ENCODE measurements around the gene HDAC5.
"Not testable (repeated sequence)": the region's sequence is repeated elsewhere in the genome, so short reads cannot be mapped to it uniquely, and the experiment has no call there.

HDAC5 gene

GRCh38 chr17:44063704-44064639 is 59.5 kb downstream of the HDAC5 start:
- DNase-seq, result no peak

GRCh38 chr17:44062871-44063270 is 60.6 kb downstream of the HDAC5 start:
- no peak for DNase-seq

DNA sequence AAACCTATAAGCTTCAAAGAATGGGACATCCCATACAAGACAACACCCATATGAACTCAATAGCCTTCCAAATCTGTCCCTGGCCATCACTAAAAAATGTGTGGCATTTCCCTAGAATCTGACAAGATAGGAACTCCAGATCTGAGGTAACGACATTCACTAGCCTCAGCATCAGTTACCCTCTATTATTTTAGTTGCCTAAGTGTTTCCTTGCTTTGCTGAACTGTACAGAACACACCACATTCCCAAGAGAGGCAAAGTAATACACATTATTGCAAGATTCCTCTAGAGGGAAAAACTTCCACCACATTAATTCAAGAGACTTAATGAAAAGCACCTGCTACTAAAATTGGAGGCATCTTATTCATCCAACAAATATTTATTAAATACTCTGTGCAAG is 62.0 kb downstream of the HDAC5 start:
- no peak for DNase-seq

GRCh38 chr17:44059101-44059892 is 64.1 kb downstream of the HDAC5 start:
- no peak for DNase-seq

- peak; percentile 50 for DNase-seq
Observed at GRCh38 chr17:44053125-44053872, 70.1 kb downstream of the HDAC5 start.

- no peak for DNase-seq
Observed at GRCh38 chr17:44049294-44050060, 74.0 kb downstream of the HDAC5 start.

DNA sequence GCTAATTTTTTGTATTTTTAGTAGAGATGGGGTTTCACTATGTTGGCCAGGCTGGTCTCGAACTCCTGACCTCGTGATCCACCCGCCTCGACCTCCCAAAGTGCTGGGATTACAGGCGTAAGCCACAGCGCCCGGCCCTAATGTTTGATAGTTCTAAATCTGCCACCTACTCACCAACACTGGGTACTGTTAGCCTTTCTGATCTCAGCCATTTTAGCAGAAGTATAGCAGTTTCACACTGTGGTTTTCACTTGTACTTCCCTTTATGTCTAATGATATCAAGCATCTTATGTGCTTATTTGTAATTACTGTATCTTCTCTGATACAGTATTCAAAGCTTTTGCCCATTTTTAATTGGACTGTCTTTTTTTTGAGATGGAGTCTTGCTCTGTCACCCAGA is 76.5 kb downstream of the HDAC5 start:
- not testable (repeated sequence) for DNase-seq

DNA sequence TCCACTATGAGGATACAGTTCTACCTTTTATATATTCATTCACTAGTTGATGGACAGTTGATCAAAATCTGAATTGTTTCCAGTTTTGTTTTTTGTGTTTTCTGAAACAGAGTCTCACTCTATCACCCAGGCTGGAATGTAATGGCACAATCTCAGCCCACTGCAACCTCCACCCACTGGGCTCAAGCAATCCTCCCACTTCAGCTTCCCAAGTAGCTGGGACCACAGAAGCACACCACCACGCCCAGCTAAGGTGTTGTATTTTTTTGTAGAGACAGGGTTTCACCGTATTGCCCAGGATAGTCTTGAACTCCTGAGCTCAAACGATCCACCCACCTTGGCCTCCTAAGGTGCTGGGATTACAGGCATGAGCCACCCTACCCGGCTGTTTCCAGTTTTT is 78.0 kb downstream of the HDAC5 start:
- no peak for DNase-seq

- no peak for DNase-seq
Observed at GRCh38 chr17:44044071-44044470, 79.4 kb downstream of the HDAC5 start.

GRCh38 chr17:44043272-44043696 is 80.2 kb downstream of the HDAC5 start:
- no peak for DNase-seq

DNA sequence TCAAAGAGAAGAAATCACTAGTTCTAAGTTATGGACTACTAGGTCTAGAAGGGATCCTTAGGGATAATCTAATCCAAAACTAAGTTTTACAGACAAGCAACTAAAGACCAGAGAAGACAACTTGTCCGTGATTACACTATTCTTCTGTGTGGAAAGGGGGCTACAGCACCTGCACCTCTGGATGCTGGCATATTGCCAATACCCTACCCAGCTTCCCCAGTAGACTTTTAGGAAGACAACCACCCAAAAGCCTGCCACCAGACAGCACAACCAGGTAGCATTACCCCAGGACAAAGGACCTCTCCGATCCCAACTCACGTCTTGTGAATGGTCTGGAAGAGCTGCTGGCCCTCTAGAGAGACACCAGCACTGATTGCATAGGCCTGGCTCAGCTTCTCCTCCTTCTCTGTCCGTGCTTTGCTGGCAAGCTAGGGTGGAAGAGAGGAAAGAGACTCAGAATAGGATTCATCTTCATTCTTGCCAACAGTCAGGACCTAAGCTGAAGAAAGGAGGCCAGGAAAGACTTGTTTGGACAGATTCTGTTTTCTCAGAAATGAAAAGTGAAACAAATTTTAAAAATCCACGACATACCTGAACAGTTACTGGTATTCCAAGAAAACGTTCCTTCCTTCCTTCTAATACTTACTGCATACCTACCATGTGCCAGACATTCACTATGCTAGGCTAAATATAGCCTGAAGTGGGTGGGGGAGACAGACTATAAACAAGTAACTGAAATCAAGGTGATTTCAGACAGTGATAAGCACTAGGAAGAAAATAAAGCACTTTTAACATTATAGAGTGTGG is 83.4 kb downstream of the HDAC5 start:
- DNase-seq, result no peak

DNA sequence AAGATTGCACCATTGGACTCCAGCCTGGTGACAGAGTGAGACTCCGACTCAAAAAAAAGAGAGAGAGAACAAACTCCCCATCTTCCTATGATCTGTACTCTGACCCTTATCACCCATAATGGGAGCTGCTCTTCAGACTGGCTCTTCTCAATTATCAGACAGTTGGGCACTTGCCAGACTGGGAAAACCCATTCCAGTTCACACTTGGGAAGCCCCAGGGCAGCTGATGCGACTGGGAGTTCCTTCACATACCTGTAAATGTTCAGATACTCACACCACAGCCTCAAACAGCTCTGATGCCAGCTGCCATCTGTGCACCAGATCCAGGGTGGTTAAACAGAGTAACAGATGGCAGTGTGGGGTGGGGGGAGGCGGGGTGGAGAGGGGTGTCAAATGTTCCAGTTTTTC is 84.8 kb downstream of the HDAC5 start:
- no peak for DNase-seq

DNA sequence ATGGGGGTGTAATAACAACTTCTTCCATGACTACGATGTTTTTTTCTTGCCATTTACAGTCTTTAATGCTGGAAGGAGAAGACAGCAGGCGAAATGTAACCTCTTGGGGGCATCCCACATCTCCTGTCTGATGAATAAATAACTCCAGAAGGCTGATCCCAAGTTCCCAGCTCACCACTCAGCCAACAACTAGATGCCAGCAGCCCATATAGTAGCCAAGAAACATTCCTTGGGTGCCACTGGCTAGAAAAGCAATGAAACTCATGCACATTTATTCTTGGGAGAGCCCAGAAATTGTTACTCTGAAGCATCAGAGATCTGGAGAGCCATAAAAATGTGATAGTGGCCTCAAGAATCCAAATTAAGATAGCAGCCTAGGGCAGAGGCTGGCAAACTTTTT is 86.0 kb downstream of the HDAC5 start:
- DNase-seq, result no peak

GRCh38 chr17:44034688-44035087 is 88.8 kb downstream of the HDAC5 start:
- DNase-seq, result not testable (repeated sequence)

- no peak for DNase-seq
Observed at GRCh38 chr17:44033861-44034408, 89.5 kb downstream of the HDAC5 start.

- DNase-seq, result no peak
Observed at GRCh38 chr17:44030482-44030881, 93.0 kb downstream of the HDAC5 start.

DNA sequence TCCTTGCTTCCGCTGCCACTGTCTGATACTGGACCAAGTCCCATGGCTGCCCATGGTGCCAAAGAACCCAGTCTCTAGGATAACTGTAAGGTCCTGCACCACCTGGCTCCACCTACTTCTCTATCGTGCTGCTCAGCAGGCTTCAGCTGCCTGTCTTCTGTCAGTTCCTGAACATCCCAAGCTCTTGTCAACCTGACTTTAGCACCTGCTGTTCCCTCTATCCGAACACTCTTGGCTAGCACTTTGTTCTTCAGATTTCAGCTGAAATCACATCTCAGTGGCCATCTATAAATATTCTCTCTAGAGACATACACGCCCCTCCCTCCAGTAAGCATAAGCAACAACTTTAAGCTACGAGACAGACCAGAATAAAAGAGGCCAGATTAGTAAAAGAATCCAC is 93.7 kb downstream of the HDAC5 start:
- no peak for DNase-seq
